CD8-positive, alpha-beta memory T cell (primary cell): ENCODE measurements around the gene ABHD13. TPM values are rescaled to one million over a fixed set of nuclear protein-coding genes. Genes with fewer than 3 reads are reported as not detected.
"Not testable (repeated sequence)": the region's sequence is repeated elsewhere in the genome, so short reads cannot be mapped to it uniquely, and the experiment has no call there.

Experiments
- CTCF ChIA-PET: fragments of 350-600 bp; sonication (Branson Sonifier 250); formaldehyde crosslinking; loops from one replicate; lab custom pipeline; 2021; ENCODE audit warnings: antibody characterized with exemption; lab: Charles Lee
- POLR2A ChIA-PET: fragments of 350-600 bp; sonication (Branson Sonifier 250); formaldehyde crosslinking; loops from one replicate; lab custom pipeline; 2021; ENCODE audit warnings: antibody characterized with exemption; lab: Charles Lee
- DNase-seq, 5 donors: peaks; one replicate each; pipeline versions ENCODE4 v3.0.0 to v3.0.0-alpha.2; 2020 to 2022; ENCODE audit warnings: mixed read lengths in 1 of 5
- H3K27ac ChIP-seq: one replicate; pipeline ENCODE4 v1.7.0; 2013; ENCODE audit warnings: low read depth, mild to moderate bottlenecking, low read length, moderate library complexity
- H3K27me3 ChIP-seq: 2 replicates; pipeline ENCODE4 v1.7.0; 2013; ENCODE audit warnings: low read length, mild to moderate bottlenecking; ENCODE audit not compliant: insufficient read depth, poor library complexity, severe bottlenecking
- H3K36me3 ChIP-seq: 2 replicates; pipeline ENCODE4 v1.7.0; 2013; ENCODE audit warnings: mild to moderate bottlenecking, low read length, moderate library complexity; ENCODE audit not compliant: insufficient read depth
- H3K4me1 ChIP-seq: 2 replicates; pipeline ENCODE4 v1.7.0; 2013; ENCODE audit warnings: mild to moderate bottlenecking, low read length, moderate library complexity; ENCODE audit not compliant: insufficient read depth
- H3K4me3 ChIP-seq: 2 replicates; pipeline ENCODE4 v1.7.0; 2013; ENCODE audit warnings: mild to moderate bottlenecking, low read length
- H3K9me3 ChIP-seq: 2 replicates; pipeline ENCODE4 v1.7.0; 2013; ENCODE audit warnings: mild to moderate bottlenecking, low read length
- H3K27ac Mint-ChIP-seq, 8 donors: one replicate each; pipeline ENCODE4 v1.8.0; 2020 to 2021; ENCODE audit warnings: mixed read lengths in 8 of 8, mild to moderate bottlenecking in 6 of 8, inconsistent platforms in 3 of 8, moderate library complexity in 3 of 8
- H3K27me3 Mint-ChIP-seq, 2 donors: one replicate each; pipeline ENCODE4 v1.8.0; 2020 to 2021; ENCODE audit warnings: mixed read lengths in 2 of 2, mild to moderate bottlenecking in 1 of 2, moderate library complexity in 1 of 2
- H3K36me3 Mint-ChIP-seq, 3 donors: one replicate each; pipeline ENCODE4 v1.8.0; 2020 to 2021; ENCODE audit warnings: mixed read lengths in 3 of 3, inconsistent platforms in 1 of 3, mild to moderate bottlenecking in 1 of 3
- H3K4me1 Mint-ChIP-seq, 3 donors: one replicate each; pipeline ENCODE4 v1.8.0; 2020 to 2021; ENCODE audit warnings: mixed read lengths in 3 of 3, inconsistent platforms in 1 of 3, mild to moderate bottlenecking in 1 of 3
- H3K4me3 Mint-ChIP-seq, 7 donors: one replicate each; pipeline ENCODE4 v1.8.0; 2020 to 2021; ENCODE audit warnings: mixed read lengths in 7 of 7, mild to moderate bottlenecking in 6 of 7, moderate library complexity in 4 of 7, inconsistent platforms in 2 of 7
- H3K9me3 Mint-ChIP-seq, 5 donors: one replicate each; pipeline ENCODE4 v1.8.0; 2020 to 2022; ENCODE audit warnings: mixed read lengths in 5 of 5, mild to moderate bottlenecking in 3 of 5, moderate library complexity in 2 of 5, inconsistent platforms in 1 of 5
- polyA plus RNA-seq: library from polyadenylated mRNA; unstranded; fragments of 300-500 nt; fragmentation: Illumina TruSeq; gene quantifications from one replicate; pipeline ENCODE4 v1.2.3, GENCODE V29; 2021
- total RNA-seq, 2 experiments: library from RNA; stranded (reverse); gene quantifications; one replicate each; pipeline ENCODE4 v1.2.3, GENCODE V29; 2021

ABHD13 gene
- total and polyA plus RNA-seq, 3 experiments from 2014 or later: 6.9 to 10.3 (median 7.4) TPM

GRCh38 chr13:108214441-108215271, 3.5 kb upstream of the ABHD13 start:
- Histone ChIP-seq H3K27me3 (no peaks in the 10 kb centered on the region), H3K36me3 (no peaks in the 10 kb centered on the region), H3K4me3 (no peak overlapping the region), H3K4me1 (peaks cover 36% of the 10 kb centered on the region), H3K27ac (no peak overlapping the region), H3K9me3 (peaks cover 7% of the 10 kb centered on the region)
- Mint-ChIP-seq H3K36me3 (peaks cover 9 to 30% (median 18%) of the 10 kb centered on the region in 3 donors), H3K4me3 (peak overlapping the region; percentile 81 to 92 (median 84)), H3K27ac (peak overlapping the region; percentile 52 to 100 (median 92)), H3K9me3 (peaks cover 3 to 16% (median 10%) of the 10 kb centered on the region in 5 donors), H3K4me1 (peaks cover 36 to 52% (median 43%) of the 10 kb centered on the region in 3 donors), H3K27me3 (peaks cover 0 to 6% of the 10 kb centered on the region in 2 donors)
- CTCF ChIA-PET: no interaction called here
- POLR2A ChIA-PET: interaction anchor here (0.7 kb wide), 1 partner anchor 792 kb away, joined by 3 read pairs; no protein-coding TSS in a partner anchor
- DNase-seq: no peak

GRCh38 chr13:108215436-108215835, 2.8 kb upstream of the ABHD13 start, which contains the start of gene LIG4:
Gene LIG4, minus strand, starts transcription at chr13:108215536. Its CDS starts 4,268 bp downstream, at chr13:108211268.
- H3K4me1 Mint-ChIP-seq: peaks cover 44 to 60% (median 51%) of the 10 kb centered on the region in 3 donors
- peak within 1 kb of the TSS; percentile 81 to 99 (median 95) for H3K4me3 Mint-ChIP-seq
- Histone ChIP-seq H3K4me3 (peak within 1 kb of the TSS; percentile 88), H3K27me3 (no peaks in the 10 kb centered on the region), H3K36me3 (no peaks in the 10 kb centered on the region), H3K4me1 (peaks cover 43% of the 10 kb centered on the region), H3K9me3 (peaks cover 3% of the 10 kb centered on the region), H3K27ac (peak within 1 kb of the TSS; percentile 55)
- peak within 1 kb of the TSS; percentile 73 to 100 (median 92) for H3K27ac Mint-ChIP-seq
- POLR2A ChIA-PET: interaction anchor here (0.7 kb wide), 1 partner anchor 793 kb away, joined by 3 read pairs; no protein-coding TSS in a partner anchor
- peaks cover 6 to 23% (median 13%) of the 10 kb centered on the region in 3 donors for H3K36me3 Mint-ChIP-seq
- peaks cover 0 to 6% of the 10 kb centered on the region in 2 donors for H3K27me3 Mint-ChIP-seq
- peak; percentile 89 to 97 (median 92) for DNase-seq
- peaks cover 0 to 9% (median 4%) of the 10 kb centered on the region in 5 donors for H3K9me3 Mint-ChIP-seq
- CTCF ChIA-PET: no interaction called here

GRCh38 chr13:108217307-108218043, 717 bp upstream of the ABHD13 start:
- H3K27me3 ChIP-seq, H3K36me3 ChIP-seq, H3K9me3 ChIP-seq, CTCF ChIA-PET, POLR2A ChIA-PET, DNase-seq, H3K27me3 Mint-ChIP-seq, H3K9me3 Mint-ChIP-seq: not testable (repeated sequence)
- H3K4me1 ChIP-seq: peaks cover 51% of the 10 kb centered on the region
- peak overlapping the region; percentile 74 for H3K27ac ChIP-seq
- Mint-ChIP-seq H3K4me1 (peaks cover 55 to 73% (median 68%) of the 10 kb centered on the region in 3 donors), H3K27ac (peak overlapping the region; percentile 90 to 100 (median 96)), H3K36me3 (peaks cover 0 to 11% (median 3%) of the 10 kb centered on the region in 3 donors), H3K4me3 (peak overlapping the region; percentile 93 to 100 (median 95))
- peak overlapping the region; percentile 92 for H3K4me3 ChIP-seq

- Mint-ChIP-seq H3K36me3 (peaks cover 0 to 11% (median 0%) of the 10 kb centered on the region in 3 donors), H3K4me3 (peak overlapping the region; percentile 91 to 100 (median 95)), H3K27ac (peak overlapping the region; percentile 29 to 100 (median 92)), H3K4me1 (peaks cover 62 to 88% (median 75%) of the 10 kb centered on the region in 3 donors), H3K27me3 (peaks cover 0 to 6% of the 10 kb centered on the region in 2 donors), H3K9me3 (no peaks in the 10 kb centered on the region)
- DNase-seq: no peak
- Histone ChIP-seq H3K4me3 (no peak overlapping the region), H3K27me3 (no peaks in the 10 kb centered on the region), H3K27ac (no peak overlapping the region), H3K9me3 (no peaks in the 10 kb centered on the region), H3K36me3 (no peaks in the 10 kb centered on the region), H3K4me1 (peaks cover 52% of the 10 kb centered on the region)
- ChIA-PET POLR2A (no interaction called here), CTCF (interaction anchor here (0.7 to 1.0 kb wide), 2 partner anchors 44 to 50 kb away, joined by 3 read pairs; no protein-coding TSS in a partner anchor)
These were observed 1.8 kb downstream of the ABHD13 start for GRCh38 chr13:108220041-108220440.

GRCh38 chr13:108223687-108224503, 5.7 kb downstream of the ABHD13 start:
- peaks cover 69 to 94% (median 85%) of the 10 kb centered on the region in 3 donors for H3K4me1 Mint-ChIP-seq
- Histone ChIP-seq H3K4me3 (no peak overlapping the region), H3K9me3 (no peaks in the 10 kb centered on the region), H3K4me1 (peaks cover 49% of the 10 kb centered on the region), H3K27ac (no peak overlapping the region), H3K27me3 (no peaks in the 10 kb centered on the region), H3K36me3 (no peaks in the 10 kb centered on the region)
- peaks cover 0 to 5% (median 0%) of the 10 kb centered on the region in 3 donors for H3K36me3 Mint-ChIP-seq
- no peaks in the 10 kb centered on the region for H3K9me3 Mint-ChIP-seq
- POLR2A ChIA-PET: no interaction called here
- CTCF ChIA-PET: interaction anchor here (1.3 to 1.4 kb wide), 2 partner anchors 14 to 674 kb away, joined by 3 read pairs; no protein-coding TSS in a partner anchor
- no peaks in the 10 kb centered on the region for H3K27me3 Mint-ChIP-seq
- no peak overlapping the region for H3K4me3 Mint-ChIP-seq
- no peak for DNase-seq
- H3K27ac Mint-ChIP-seq: peak overlapping the region in 5 of 8 donors; percentile 6 to 63 (median 36)

GRCh38 chr13:108225440-108225839, 7.2 kb downstream of the ABHD13 start:
- Histone ChIP-seq H3K4me1 (peaks cover 35% of the 10 kb centered on the region), H3K4me3 (no peak overlapping the region), H3K27ac (no peak overlapping the region), H3K36me3 (no peaks in the 10 kb centered on the region), H3K9me3 (no peaks in the 10 kb centered on the region), H3K27me3 (no peaks in the 10 kb centered on the region)
- POLR2A ChIA-PET: no interaction called here
- Mint-ChIP-seq H3K4me3 (peak overlapping the region in 5 of 7 donors; percentile 3 to 56 (median 30)), H3K27ac (peak overlapping the region; percentile 8 to 64 (median 32)), H3K9me3 (no peaks in the 10 kb centered on the region), H3K36me3 (peaks cover 0 to 16% (median 6%) of the 10 kb centered on the region in 3 donors), H3K27me3 (no peaks in the 10 kb centered on the region), H3K4me1 (peaks cover 66 to 91% (median 84%) of the 10 kb centered on the region in 3 donors)
- CTCF ChIA-PET: no interaction called here
- peak in 2 of 5 donors; percentile 25 to 31 for DNase-seq

GRCh38 chr13:108226184-108226583, 8.0 kb downstream of the ABHD13 start:
- Mint-ChIP-seq H3K36me3 (peaks cover 0 to 19% (median 6%) of the 10 kb centered on the region in 3 donors), H3K9me3 (no peaks in the 10 kb centered on the region), H3K4me1 (peaks cover 59 to 84% (median 81%) of the 10 kb centered on the region in 3 donors), H3K27ac (peak overlapping the region in 5 of 8 donors; percentile 0 to 64 (median 11)), H3K4me3 (peak overlapping the region in 4 of 7 donors; percentile 28 to 56 (median 30)), H3K27me3 (no peaks in the 10 kb centered on the region)
- Histone ChIP-seq H3K4me3 (no peak overlapping the region), H3K27me3 (no peaks in the 10 kb centered on the region), H3K27ac (no peak overlapping the region), H3K36me3 (no peaks in the 10 kb centered on the region), H3K4me1 (peaks cover 27% of the 10 kb centered on the region), H3K9me3 (no peaks in the 10 kb centered on the region)
- ChIA-PET POLR2A (no interaction called here), CTCF (interaction anchor here (0.8 kb wide), 1 partner anchor 96 kb away, joined by 3 read pairs; no protein-coding TSS in a partner anchor)
- DNase-seq: no peak
